CD4-positive, alpha-beta T cell treated with Interleukin-17A for 1 hour (primary cell): Measurements from ENCODE around the gene XRCC1.
"Not testable (repeated sequence)": the region's sequence is repeated elsewhere in the genome, so short reads cannot be mapped to it uniquely, and the experiment has no call there.

Experiments
- DNase-seq: peaks from one replicate; pipeline ENCODE4 v3.0.0-alpha.2; 2020

The XRCC1 gene

GRCh38 chr19:43598445-43599240, 23.3 kb upstream of the XRCC1 start:
- no peak for DNase-seq

DNA sequence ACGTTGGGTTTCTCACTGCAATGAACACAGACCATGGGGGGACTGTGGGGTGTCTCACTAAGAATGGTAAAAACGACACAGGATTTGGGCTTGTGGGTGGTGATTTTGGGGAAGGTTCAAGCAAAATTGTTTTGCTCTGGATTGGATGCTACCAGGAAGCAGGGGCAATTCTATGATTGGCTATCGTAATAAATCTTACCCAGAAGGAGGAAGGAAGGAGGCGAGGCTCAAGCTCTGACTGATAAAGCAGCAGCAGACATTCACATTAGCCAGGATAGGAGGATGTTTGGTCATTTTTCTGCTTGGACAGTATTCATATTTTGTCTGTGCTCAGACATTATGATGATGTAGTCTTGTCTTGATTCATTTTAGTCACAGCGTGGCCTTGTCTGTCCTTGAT, 22.5 kb upstream of the XRCC1 start:
- no peak for DNase-seq

DNA sequence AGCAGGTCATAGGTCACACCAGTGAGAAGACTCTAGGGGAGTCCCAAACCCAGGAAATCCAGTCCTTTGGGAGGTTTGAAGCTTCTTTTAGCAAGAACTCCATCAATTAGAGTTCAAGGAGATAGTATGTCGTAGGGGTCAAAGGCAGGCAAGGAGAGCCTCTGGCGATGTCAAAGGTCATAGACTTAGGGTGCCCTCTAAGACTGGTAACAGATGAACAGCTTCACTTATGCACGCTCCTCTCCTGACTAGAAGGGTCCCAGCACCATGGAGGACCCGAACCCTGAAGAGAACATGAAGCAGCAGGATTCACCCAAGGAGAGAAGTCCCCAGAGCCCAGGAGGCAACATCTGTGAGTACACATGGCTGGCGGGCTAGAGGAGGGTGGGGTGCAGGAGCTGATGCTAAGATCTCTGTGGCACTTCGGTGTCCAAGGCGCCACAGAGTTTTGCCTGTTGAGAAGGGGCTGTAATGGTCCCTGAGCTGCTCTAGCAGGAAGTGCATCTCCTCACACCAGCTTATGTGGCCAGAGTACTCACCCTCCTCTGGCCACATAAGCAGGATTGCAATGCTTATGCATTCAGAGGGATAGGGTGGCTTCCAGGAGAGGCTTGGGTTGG, 21.6 kb upstream of the XRCC1 start:
- no peak for DNase-seq

DNA sequence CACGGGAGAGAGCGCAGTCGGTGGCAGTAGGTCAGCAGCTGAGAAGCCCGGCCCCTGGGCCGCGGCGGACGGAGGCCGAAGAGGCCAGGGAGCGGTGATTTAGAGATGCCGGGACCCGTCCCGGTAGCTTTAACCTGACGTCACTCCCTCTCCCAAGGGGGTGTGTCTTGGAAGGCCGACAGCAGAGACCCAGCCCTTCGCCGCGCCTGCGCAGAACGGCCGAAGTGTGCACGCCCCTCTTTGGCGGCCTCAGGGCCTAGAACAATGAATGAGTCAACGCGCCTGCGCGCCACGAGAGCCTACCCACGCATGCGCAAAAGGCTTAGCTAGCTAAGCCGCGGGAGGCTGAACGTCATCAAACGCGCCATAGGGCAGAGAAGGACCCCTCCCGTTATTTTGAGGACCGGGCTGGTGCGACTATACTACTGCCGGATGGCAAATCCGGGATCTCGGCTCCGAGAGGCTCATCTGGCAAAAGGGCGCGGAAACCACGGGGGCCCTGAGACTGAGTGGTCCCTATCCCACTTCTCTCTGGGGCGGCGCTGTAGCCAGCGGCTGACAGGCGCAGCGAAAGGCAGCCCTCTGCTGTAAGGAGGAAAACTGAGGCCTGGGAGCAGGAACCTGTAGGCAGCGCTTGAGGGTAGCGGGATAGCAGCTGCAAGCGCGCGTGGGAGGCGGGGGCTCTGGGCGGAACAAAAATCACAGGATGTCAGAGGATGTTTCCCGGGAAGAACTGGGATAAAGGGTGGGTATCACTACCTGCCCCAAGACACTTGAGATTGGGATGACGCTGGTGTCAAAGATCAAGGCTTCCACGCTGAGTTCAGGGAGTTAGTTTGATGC, 20.9 kb upstream of the XRCC1 start, which contains the start of the genes IRGQ and ZNF576:
Gene IRGQ (minus strand): TSS at position 136 of the 843 bp plus-strand sequence. CDS start 796 bp downstream, outside the sequence.
Gene ZNF576 (plus strand): TSS at position 597 of the 843 bp plus-strand sequence. CDS start 514 bp downstream, outside the sequence.
- DNase-seq = peak; percentile 100

DNA sequence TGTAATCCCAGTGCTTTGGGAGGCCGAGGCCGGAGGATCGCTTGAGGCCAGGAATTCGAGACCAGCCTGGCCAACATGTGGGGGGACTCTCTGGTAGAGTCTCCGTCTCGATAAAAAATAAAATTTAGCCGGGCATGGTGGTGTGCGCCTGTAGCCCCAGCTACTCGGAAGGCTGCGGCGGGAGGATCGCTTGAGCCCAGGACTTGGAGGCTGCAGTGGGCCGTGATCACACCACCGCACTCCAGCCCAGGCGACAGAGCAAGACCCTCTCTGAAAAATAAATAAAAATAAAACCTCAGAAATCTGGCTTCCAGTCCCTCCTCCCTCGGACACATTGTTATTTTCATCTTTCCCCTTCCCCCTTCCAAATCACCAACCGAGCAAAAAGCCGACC, 20.3 kb upstream of the XRCC1 start:
- DNase-seq = no peak

- DNase-seq = peak; percentile 82
Measured at GRCh38 chr19:43594710-43595604, 19.6 kb upstream of the XRCC1 start.

DNA sequence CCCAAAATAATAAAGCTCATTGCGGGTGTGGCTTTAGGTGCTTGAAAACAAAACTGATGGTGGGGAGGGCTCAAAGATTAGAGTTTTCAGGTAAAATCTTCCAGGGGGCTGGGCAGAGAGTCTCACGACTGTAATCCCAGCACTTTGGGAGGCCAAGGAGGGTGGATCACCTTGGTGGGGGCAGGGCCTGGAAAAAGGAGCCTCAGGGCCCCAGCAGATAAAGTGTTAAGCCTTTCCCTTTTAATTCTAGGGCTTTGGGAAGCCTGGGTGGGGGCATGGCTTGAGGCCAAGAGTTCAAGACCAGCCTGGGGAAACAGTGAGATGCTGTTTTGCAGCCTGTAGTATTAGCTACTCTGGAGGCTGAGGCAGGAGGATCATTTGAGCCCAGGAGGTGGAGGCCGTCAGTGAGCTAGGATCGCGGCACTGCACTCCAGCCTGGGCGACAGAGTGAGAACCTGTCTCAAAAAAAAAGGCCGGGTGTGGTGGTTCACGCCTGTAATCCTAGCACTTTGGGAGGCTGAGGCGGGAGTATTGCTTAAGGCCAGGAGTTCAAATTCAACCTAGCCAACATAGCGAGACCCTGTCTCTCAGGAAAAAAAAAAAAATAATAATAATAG, 18.9 kb upstream of the XRCC1 start:
- no peak for DNase-seq

DNA sequence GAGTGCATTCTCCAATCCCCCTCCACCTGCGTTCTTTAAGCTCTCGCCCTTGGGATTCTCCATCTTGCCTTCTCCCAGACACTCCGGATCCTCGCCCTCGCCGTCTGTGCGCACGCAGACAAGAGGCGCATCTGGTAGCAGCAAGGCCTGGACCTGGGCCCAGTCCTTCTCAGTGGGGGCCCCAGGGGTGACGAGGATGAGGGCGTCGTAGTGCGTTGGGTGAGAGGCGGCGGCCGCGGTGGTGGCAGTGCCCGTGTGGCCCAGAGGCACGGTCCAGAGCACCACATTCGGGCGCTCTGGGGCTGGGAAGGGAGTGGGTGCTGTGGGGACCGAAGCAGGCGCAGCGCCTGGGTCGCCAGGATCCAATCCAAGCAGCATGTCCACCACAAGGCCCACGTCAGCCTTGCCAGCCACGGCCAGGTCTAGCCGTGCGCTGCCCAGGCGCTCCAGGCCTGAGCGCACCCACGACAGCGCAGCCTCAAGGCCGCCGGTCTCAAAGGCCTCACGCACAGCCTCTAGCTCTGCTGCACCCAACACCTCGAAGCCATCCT, 17.5 kb upstream of the XRCC1 start:
- DNase-seq = no peak

- no peak for DNase-seq
Measured at GRCh38 chr19:43591904-43592772, 16.8 kb upstream of the XRCC1 start.

GRCh38 chr19:43589678-43590077, 14.4 kb upstream of the XRCC1 start:
- peak; percentile 29 for DNase-seq

- no peak for DNase-seq
Measured at GRCh38 chr19:43589277-43589676, 13.9 kb upstream of the XRCC1 start.

DNA sequence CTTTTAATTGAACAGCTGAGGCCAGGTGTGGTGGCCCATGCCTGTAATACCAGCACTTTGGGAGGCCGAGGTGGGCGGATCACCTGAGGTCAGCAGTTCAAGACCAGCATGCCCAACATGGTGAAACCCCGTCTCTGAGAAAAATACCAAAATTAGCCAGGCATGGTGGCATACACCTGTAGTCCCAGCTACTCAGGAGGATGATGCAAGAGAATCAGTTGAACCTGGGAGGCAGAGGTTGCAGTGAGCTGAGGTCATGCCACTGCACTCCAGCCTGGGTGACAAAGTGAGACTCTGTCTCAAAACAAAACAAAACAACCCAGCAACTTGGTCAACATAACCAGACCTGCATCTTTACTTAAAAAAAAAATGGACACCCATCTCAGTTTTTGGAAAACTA, 11.7 kb upstream of the XRCC1 start:
- not testable (repeated sequence) for DNase-seq

DNA sequence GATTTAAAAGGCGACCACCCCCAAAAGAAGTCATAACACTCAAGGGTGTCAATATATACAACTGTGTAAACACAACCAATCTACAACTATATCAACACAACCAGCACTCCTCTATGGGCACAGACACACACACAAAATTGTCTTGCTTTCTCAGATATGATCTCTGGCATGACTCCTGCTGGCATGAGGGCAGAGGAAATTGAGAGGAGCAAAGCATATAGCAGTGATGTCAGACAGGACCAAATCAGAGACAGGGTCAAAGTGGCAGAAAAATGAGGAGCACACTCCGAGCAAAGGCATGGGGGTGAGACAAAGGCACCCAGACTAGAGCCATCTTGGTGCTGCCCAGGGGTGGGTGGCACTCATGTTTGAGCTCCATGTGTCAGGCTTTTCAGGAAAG, 11.0 kb upstream of the XRCC1 start:
- no peak for DNase-seq

- no peak for DNase-seq
Measured at GRCh38 chr19:43584484-43584883, 9.2 kb upstream of the XRCC1 start.

DNA sequence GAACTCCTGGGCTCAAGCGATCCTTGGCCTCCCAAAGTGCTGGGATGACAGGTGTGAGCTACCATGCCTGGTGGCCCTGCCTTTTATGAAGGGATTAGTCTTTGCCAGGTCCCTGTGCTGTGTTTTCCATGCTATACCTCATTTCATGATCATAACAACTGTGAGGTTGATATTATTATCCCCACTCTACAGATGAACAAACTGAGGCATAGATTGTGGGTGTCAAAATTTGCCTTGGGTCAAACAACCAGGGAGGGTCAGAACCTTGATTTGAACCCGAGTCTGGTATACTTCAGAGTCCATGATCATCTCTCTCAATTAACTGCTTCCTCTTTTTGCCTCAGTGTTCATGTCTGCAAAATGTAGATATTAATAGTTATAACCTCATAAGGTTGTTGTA, 7.2 kb upstream of the XRCC1 start:
- DNase-seq = no peak

DNA sequence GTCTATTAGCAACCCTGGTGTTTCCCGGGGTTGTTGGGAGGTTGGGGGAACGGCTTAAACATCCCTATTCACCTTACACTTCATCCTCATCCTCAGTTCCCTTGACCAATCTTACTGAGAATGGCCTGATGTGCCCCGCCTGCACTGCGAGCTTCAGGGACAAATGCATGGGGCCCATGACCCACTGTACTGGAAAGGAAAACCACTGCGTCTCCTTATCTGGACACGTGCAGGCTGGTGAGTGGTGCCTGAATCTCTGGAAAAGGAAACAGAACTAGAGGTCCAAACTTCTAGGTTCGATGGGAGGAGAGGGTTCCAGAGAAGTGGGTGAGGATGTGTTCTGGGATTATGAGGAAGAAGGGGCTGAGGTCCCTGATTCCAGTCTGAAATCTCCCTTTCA, 6.1 kb upstream of the XRCC1 start:
- no peak for DNase-seq

DNA sequence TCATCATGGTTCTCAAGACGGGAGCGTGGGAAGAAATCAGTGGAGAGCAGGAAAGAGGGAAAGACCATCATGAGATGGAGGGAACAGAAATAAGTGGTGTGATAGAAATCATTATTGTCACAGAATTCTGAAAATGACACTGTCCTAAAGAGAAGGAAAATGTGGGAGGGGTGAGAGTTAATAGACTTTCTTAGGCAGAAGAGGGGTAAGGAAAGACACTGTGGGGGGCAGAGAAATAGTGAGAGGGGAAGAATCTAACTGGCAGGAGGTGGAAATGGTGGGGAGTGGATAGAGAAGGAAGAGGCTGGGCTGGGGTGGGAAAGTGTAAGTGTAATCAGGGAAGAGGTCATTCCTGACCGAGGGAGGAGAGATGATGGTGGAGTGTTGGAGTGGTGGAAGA, 3.5 kb upstream of the XRCC1 start:
- DNase-seq = no peak

- DNase-seq = peak; percentile 22
Measured at GRCh38 chr19:43575955-43576878, 890 bp upstream of the XRCC1 start.

- DNase-seq = no peak
Measured at GRCh38 chr19:43574424-43575155, 737 bp downstream of the XRCC1 start.
